ENCODE measurements around the gene FILIP1L. TPM values are rescaled to one million over a fixed set of nuclear protein-coding genes. Genes with fewer than 3 reads are reported as not detected.

Gene FILIP1L
- polyA plus RNA-seq, 1 donor, result 36.3 TPM

- no CpG with 5 or more reads among the region's 8 CpGs for WGBS (ENCODE audit: insufficient coverage, low lambda C conversion rate)
- Histone ChIP-seq H3K27ac (ENCODE audit: low read length) (no peak overlapping the region), H3K36me3 (ENCODE audit: control insufficient read depth, insufficient read depth, low read length) (no peaks in the 10 kb centered on the region), H3K4me3 (ENCODE audit: low read length) (no peak overlapping the region), H3K27me3 (ENCODE audit: control insufficient read depth, insufficient read depth, low read length) (no peaks in the 10 kb centered on the region), H3K9me3 (ENCODE audit: control insufficient read depth, low read depth, low read length) (peaks cover 7% of the 10 kb centered on the region), H3K4me1 (ENCODE audit: control insufficient read depth, insufficient read depth, low read length) (no peaks in the 10 kb centered on the region)
- no peak for DNase-seq
These were observed 36.9 kb upstream of the FILIP1L start for GRCh38 chr3:100151024-100151707.

GRCh38 chr3:100150473-100150872, 36.2 kb upstream of the FILIP1L start:
- H3K27me3 ChIP-seq (ENCODE audit: control insufficient read depth, insufficient read depth, low read length), result no peaks in the 10 kb centered on the region
- no peaks in the 10 kb centered on the region for H3K4me1 ChIP-seq (ENCODE audit: control insufficient read depth, insufficient read depth, low read length)
- no peak overlapping the region for H3K27ac ChIP-seq (ENCODE audit: low read length)
- H3K4me3 ChIP-seq (ENCODE audit: low read length), result no peak overlapping the region
- 71% methylated on average over 1 of the region's 1 CpG for WGBS (ENCODE audit: insufficient coverage, low lambda C conversion rate)
- peaks cover 5% of the 10 kb centered on the region for H3K9me3 ChIP-seq (ENCODE audit: control insufficient read depth, low read depth, low read length)
- H3K36me3 ChIP-seq (ENCODE audit: control insufficient read depth, insufficient read depth, low read length), result no peaks in the 10 kb centered on the region
- DNase-seq, result no peak

- DNase-seq, result no peak
- Histone ChIP-seq H3K9me3 (ENCODE audit: control insufficient read depth, low read depth, low read length) (no peaks in the 10 kb centered on the region), H3K4me3 (ENCODE audit: low read length) (no peak overlapping the region), H3K4me1 (ENCODE audit: control insufficient read depth, insufficient read depth, low read length) (no peaks in the 10 kb centered on the region), H3K27me3 (ENCODE audit: control insufficient read depth, insufficient read depth, low read length) (no peaks in the 10 kb centered on the region), H3K36me3 (ENCODE audit: control insufficient read depth, insufficient read depth, low read length) (no peaks in the 10 kb centered on the region), H3K27ac (ENCODE audit: low read length) (peak overlapping the region; percentile 13)
- WGBS (ENCODE audit: insufficient coverage, low lambda C conversion rate), result no CpG with 5 or more reads among the region's 6 CpGs
These were observed 35.6 kb upstream of the FILIP1L start for GRCh38 chr3:100149713-100150415.

GRCh38 chr3:100149130-100149529, 34.8 kb upstream of the FILIP1L start:
- no peaks in the 10 kb centered on the region for H3K36me3 ChIP-seq (ENCODE audit: control insufficient read depth, insufficient read depth, low read length)
- no peaks in the 10 kb centered on the region for H3K9me3 ChIP-seq (ENCODE audit: control insufficient read depth, low read depth, low read length)
- no peaks in the 10 kb centered on the region for H3K27me3 ChIP-seq (ENCODE audit: control insufficient read depth, insufficient read depth, low read length)
- H3K27ac ChIP-seq (ENCODE audit: low read length), result no peak overlapping the region
- H3K4me1 ChIP-seq (ENCODE audit: control insufficient read depth, insufficient read depth, low read length), result no peaks in the 10 kb centered on the region
- 71% methylated on average over 1 of the region's 2 CpGs for WGBS (ENCODE audit: insufficient coverage, low lambda C conversion rate)
- H3K4me3 ChIP-seq (ENCODE audit: low read length), result no peak overlapping the region
- peak in 1 of 2 donors; percentile 13 for DNase-seq

GRCh38 chr3:100144255-100144866, 30.1 kb upstream of the FILIP1L start:
- no peaks in the 10 kb centered on the region for H3K36me3 ChIP-seq (ENCODE audit: control insufficient read depth, insufficient read depth, low read length)
- no peak overlapping the region for H3K4me3 ChIP-seq (ENCODE audit: low read length)
- H3K9me3 ChIP-seq (ENCODE audit: control insufficient read depth, low read depth, low read length), result peaks cover 4% of the 10 kb centered on the region
- no peaks in the 10 kb centered on the region for H3K27me3 ChIP-seq (ENCODE audit: control insufficient read depth, insufficient read depth, low read length)
- WGBS (ENCODE audit: insufficient coverage, low lambda C conversion rate), result no CpG with 5 or more reads among the region's 1 CpG
- no peak for DNase-seq
- H3K27ac ChIP-seq (ENCODE audit: low read length), result no peak overlapping the region
- H3K4me1 ChIP-seq (ENCODE audit: control insufficient read depth, insufficient read depth, low read length), result no peaks in the 10 kb centered on the region

- Histone ChIP-seq H3K27me3 (ENCODE audit: control insufficient read depth, insufficient read depth, low read length) (no peaks in the 10 kb centered on the region), H3K36me3 (ENCODE audit: control insufficient read depth, insufficient read depth, low read length) (no peaks in the 10 kb centered on the region), H3K4me1 (ENCODE audit: control insufficient read depth, insufficient read depth, low read length) (peaks cover 4% of the 10 kb centered on the region), H3K9me3 (ENCODE audit: control insufficient read depth, low read depth, low read length) (peaks cover 4% of the 10 kb centered on the region), H3K27ac (ENCODE audit: low read length) (no peak overlapping the region), H3K4me3 (ENCODE audit: low read length) (no peak overlapping the region)
- DNase-seq, result no peak
- WGBS (ENCODE audit: insufficient coverage, low lambda C conversion rate), result no CpG with 5 or more reads among the region's 1 CpG
These were observed 27.3 kb upstream of the FILIP1L start for GRCh38 chr3:100141586-100141985.

- no peak for DNase-seq
- 100% methylated on average over 1 of the region's 1 CpG for WGBS (ENCODE audit: insufficient coverage, low lambda C conversion rate)
- no peaks in the 10 kb centered on the region for H3K27me3 ChIP-seq (ENCODE audit: control insufficient read depth, insufficient read depth, low read length)
- peaks cover 4% of the 10 kb centered on the region for H3K9me3 ChIP-seq (ENCODE audit: control insufficient read depth, low read depth, low read length)
- peaks cover 9% of the 10 kb centered on the region for H3K4me1 ChIP-seq (ENCODE audit: control insufficient read depth, insufficient read depth, low read length)
- H3K27ac ChIP-seq (ENCODE audit: low read length), result no peak overlapping the region
- H3K4me3 ChIP-seq (ENCODE audit: low read length), result no peak overlapping the region
- H3K36me3 ChIP-seq (ENCODE audit: control insufficient read depth, insufficient read depth, low read length), result no peaks in the 10 kb centered on the region
These were observed 26.7 kb upstream of the FILIP1L start for GRCh38 chr3:100140976-100141375.

GRCh38 chr3:100136921-100137320, 22.6 kb upstream of the FILIP1L start:
- Histone ChIP-seq H3K4me1 (ENCODE audit: control insufficient read depth, insufficient read depth, low read length) (peaks cover 9% of the 10 kb centered on the region), H3K9me3 (ENCODE audit: control insufficient read depth, low read depth, low read length) (no peaks in the 10 kb centered on the region), H3K36me3 (ENCODE audit: control insufficient read depth, insufficient read depth, low read length) (no peaks in the 10 kb centered on the region), H3K27ac (ENCODE audit: low read length) (no peak overlapping the region), H3K27me3 (ENCODE audit: control insufficient read depth, insufficient read depth, low read length) (no peaks in the 10 kb centered on the region), H3K4me3 (ENCODE audit: low read length) (no peak overlapping the region)
- DNase-seq, result peak in 1 of 2 donors; percentile 40
- WGBS (ENCODE audit: insufficient coverage, low lambda C conversion rate), result no CpG with 5 or more reads among the region's 1 CpG

GRCh38 chr3:100131241-100131640, 16.9 kb upstream of the FILIP1L start:
- no peak for DNase-seq
- H3K4me3 ChIP-seq (ENCODE audit: low read length), result no peak overlapping the region
- no peak overlapping the region for H3K27ac ChIP-seq (ENCODE audit: low read length)
- peaks cover 1% of the 10 kb centered on the region for H3K4me1 ChIP-seq (ENCODE audit: control insufficient read depth, insufficient read depth, low read length)
- H3K36me3 ChIP-seq (ENCODE audit: control insufficient read depth, insufficient read depth, low read length), result no peaks in the 10 kb centered on the region
- no peaks in the 10 kb centered on the region for H3K27me3 ChIP-seq (ENCODE audit: control insufficient read depth, insufficient read depth, low read length)
- H3K9me3 ChIP-seq (ENCODE audit: control insufficient read depth, low read depth, low read length), result no peaks in the 10 kb centered on the region
- WGBS (ENCODE audit: insufficient coverage, low lambda C conversion rate), result no CpG with 5 or more reads among the region's 6 CpGs

GRCh38 chr3:100129941-100130340, 15.6 kb upstream of the FILIP1L start:
- H3K36me3 ChIP-seq (ENCODE audit: control insufficient read depth, insufficient read depth, low read length), result no peaks in the 10 kb centered on the region
- no peak overlapping the region for H3K27ac ChIP-seq (ENCODE audit: low read length)
- no peak for DNase-seq
- no peaks in the 10 kb centered on the region for H3K9me3 ChIP-seq (ENCODE audit: control insufficient read depth, low read depth, low read length)
- H3K27me3 ChIP-seq (ENCODE audit: control insufficient read depth, insufficient read depth, low read length), result no peaks in the 10 kb centered on the region
- H3K4me3 ChIP-seq (ENCODE audit: low read length), result no peak overlapping the region
- no CpG with 5 or more reads among the region's 1 CpG for WGBS (ENCODE audit: insufficient coverage, low lambda C conversion rate)
- H3K4me1 ChIP-seq (ENCODE audit: control insufficient read depth, insufficient read depth, low read length), result no peaks in the 10 kb centered on the region

Measured in large intestine (tissue), 3 donors.